Testis (tissue), 2 donors: ENCODE data around the gene SCP2D1.

Source experiments
- CTCF ChIP-seq, 3 experiments: fragments of 450-650 bp in 2 of 3; fragments of 200-600 bp in 1 of 3; sonication (generic) in 1 of 3; IDR thresholded peaks; one replicate each; pipeline ENCODE4 v1.5.1; 2016 to 2019; ENCODE audit warnings: antibody characterized with exemption in 3 of 3, mild to moderate bottlenecking in 2 of 3, moderate library complexity in 1 of 3
- POLR2A ChIP-seq: fragments of 450-650 bp; IDR thresholded peaks from one replicate; pipeline ENCODE4 v1.6.1; 2017; ENCODE audit warnings: antibody characterized with exemption, mild to moderate bottlenecking, moderate library complexity

- TF ChIP-seq CTCF (IDR thresholded peaks at IDR 0.05) (no peak), POLR2A (no peak)
Measured at GRCh38 chr20:18790787-18791186, 22.8 kb upstream of the SCP2D1 start.
